ENCODE measurements around the gene SNX14. TPM values are rescaled to one million over a fixed set of nuclear protein-coding genes. Genes with fewer than 3 reads are reported as not detected.

Gene SNX14
- total and polyA plus RNA-seq, 2 of the 13 experiments (the other 11 are each of a cell fraction or from before 2014, with no cell fraction given): 83.5 to 112 TPM

- no peak for TF ChIP-seq ZNF746 (CRISPR knock-in tag; IDR thresholded peaks at IDR 0.05)
- no peak for TF ChIP-seq SNAPC2 (CRISPR knock-in tag; IDR thresholded peaks at IDR 0.05)
- no peak for TF ChIP-seq TIGD3 (CRISPR knock-in tag; IDR thresholded peaks at IDR 0.05; ENCODE audit: borderline replicate concordance)
- no peak for TF ChIP-seq ZNF83 (CRISPR knock-in tag; IDR thresholded peaks at IDR 0.05; ENCODE audit: borderline replicate concordance)
- TF ChIP-seq JUN (CRISPR knock-in tag; IDR thresholded peaks at IDR 0.05): peak; percentile 73; the same call in 1 of the 2 replicates
- TF ChIP-seq USF2 (IDR thresholded peaks at IDR 0.05; ENCODE audit: low read depth, low read length): no peak
- TF ChIP-seq USF2 (CRISPR knock-in tag; IDR thresholded peaks at IDR 0.05; ENCODE audit: borderline replicate concordance): peak; percentile 9; the same call in 1 of the 2 replicates
- TF ChIP-seq ATF6 (CRISPR knock-in tag; conservative IDR thresholded peaks at IDR 0.05): 0 out of 2 replicates have a peak, but pooled peaks have one; percentile 28
- peak; percentile 88 for TF ChIP-seq ASH2L (IDR thresholded peaks at IDR 0.05; ENCODE audit: insufficient read length, low read depth, low read length)
- TF ChIP-seq FOXJ3 (CRISPR knock-in tag; IDR thresholded peaks at IDR 0.05; ENCODE audit: borderline replicate concordance): no peak
- no peak for TF ChIP-seq ZNF549 (CRISPR knock-in tag; IDR thresholded peaks at IDR 0.05)
- peak; percentile 91 for TF ChIP-seq AKAP8 (CRISPR knock-in tag; IDR thresholded peaks at IDR 0.05)
- 0 out of 2 replicates have a peak, but pooled peaks have one; percentile 7 for TF ChIP-seq E2F1 (CRISPR knock-in tag; IDR thresholded peaks at IDR 0.05)
- no peak for TF ChIP-seq ZNF33B (CRISPR knock-in tag; IDR thresholded peaks at IDR 0.05)
- TF ChIP-seq ZNF691 (CRISPR knock-in tag; IDR thresholded peaks at IDR 0.05; ENCODE audit: borderline replicate concordance, low read depth): no peak; the same call in 1 of the 2 replicates
- no peak for TF ChIP-seq ZKSCAN5 (CRISPR knock-in tag; IDR thresholded peaks at IDR 0.05)
- no peak for TF ChIP-seq SOX6 (IDR thresholded peaks at IDR 0.05)
- peak; percentile 55; the same call in 1 of the 2 replicates for TF ChIP-seq SOX6 (CRISPR knock-in tag; IDR thresholded peaks at IDR 0.05)
- no peak for TF ChIP-seq TBP (CRISPR knock-in tag; IDR thresholded peaks at IDR 0.05)
- no peak for TF ChIP-seq ATF3 (CRISPR knock-in tag; IDR thresholded peaks at IDR 0.05)
- TF ChIP-seq BHLHE40 (IDR thresholded peaks at IDR 0.05; ENCODE audit: low read length): peak; percentile 84
- no peak for TF ChIP-seq ARID2 (CRISPR knock-in tag; IDR thresholded peaks at IDR 0.05; ENCODE audit: borderline replicate concordance)
Observed at GRCh38 chr6:85593438-85594196, at the start of gene SNX14 (continued).

Measured in HepG2 (cell line).